DOHH2 (cell line): ENCODE results near the gene EDAR.

Experiments used
- H3F3A ChIP-seq: fragments of 200-600 bp; sonication (generic), shearing (Covaris generic); 2 replicates; pipeline ENCODE4 v1.6.0; 2016; ENCODE audit warnings: antibody characterized with exemption, mild to moderate bottlenecking; ENCODE audit not compliant: control insufficient read depth, insufficient read depth
- H3K27ac ChIP-seq: fragments of 200-600 bp; sonication (generic); 2 replicates; pipeline ENCODE4 v1.5.1; 2014; ENCODE audit warnings: low read depth, mild to moderate bottlenecking, low read length, moderate library complexity
- H3K27me3 ChIP-seq: fragments of 200-600 bp; sonication (generic); 2 replicates; pipeline ENCODE4 v1.6.1; 2014; ENCODE audit warnings: mild to moderate bottlenecking, low read length, mixed read lengths; ENCODE audit not compliant: control insufficient read depth
- H3K36me3 ChIP-seq: fragments of 200-600 bp; sonication (generic); 2 replicates; pipeline ENCODE4 v1.6.1; 2014; ENCODE audit warnings: mild to moderate bottlenecking, low read length, moderate library complexity, mixed read lengths; ENCODE audit not compliant: control insufficient read depth
- H3K4me1 ChIP-seq: fragments of 200-600 bp; sonication (generic); 2 replicates; pipeline ENCODE4 v1.6.1; 2014; ENCODE audit warnings: mild to moderate bottlenecking, low read length, mixed read lengths; ENCODE audit not compliant: control insufficient read depth
- H3K4me2 ChIP-seq: fragments of 200-600 bp; sonication (generic); 2 replicates; pipeline ENCODE4 v1.6.0; 2014; ENCODE audit warnings: mild to moderate bottlenecking, low read length, moderate library complexity
- H3K4me3 ChIP-seq: fragments of 200-600 bp; sonication (generic); 2 replicates; pipeline ENCODE4 v1.5.1; 2014; ENCODE audit warnings: mild to moderate bottlenecking, low read length, mixed read lengths
- H3K79me2 ChIP-seq: fragments of 200-600 bp; sonication (generic); 2 replicates; pipeline ENCODE4 v1.6.1; 2014; ENCODE audit warnings: mild to moderate bottlenecking, low read length, mixed read lengths; ENCODE audit not compliant: control insufficient read depth
- H3K9me2 ChIP-seq: fragments of 200-600 bp; sonication (generic); replicated peaks from 2 replicates; pipeline ENCODE4 v1.6.1; 2014; ENCODE audit warnings: mild to moderate bottlenecking, low read length, mixed read lengths; ENCODE audit not compliant: control insufficient read depth
- H3K9me3 ChIP-seq: fragments of 200-600 bp; sonication (generic); 2 replicates; pipeline ENCODE4 v1.6.1; 2014; ENCODE audit warnings: antibody characterized with exemption, low read length, mixed read lengths; ENCODE audit not compliant: control insufficient read depth, insufficient read depth
- H4K20me1 ChIP-seq: fragments of 200-600 bp; sonication (generic); 2 replicates; pipeline ENCODE4 v1.6.0; 2014; ENCODE audit warnings: low read depth, mild to moderate bottlenecking, antibody characterized with exemption, low read length, moderate library complexity; ENCODE audit not compliant: control insufficient read depth, insufficient read depth
- CTCF ChIP-seq: fragments of 200-600 bp; sonication (generic); IDR thresholded peaks from one replicate; pipeline ENCODE4 v1.5.1; 2014; ENCODE audit warnings: antibody characterized with exemption, mild to moderate bottlenecking, low read depth, low read length; ENCODE audit not compliant: poor library complexity, severe bottlenecking
- EZH2phosphoT487 ChIP-seq: fragments of 200-600 bp; sonication (generic); IDR thresholded peaks from 2 replicates; pipeline ENCODE4 v1.6.1; 2017; ENCODE audit warnings: borderline replicate concordance, mild to moderate bottlenecking, antibody characterized with exemption, low read length, moderate library complexity, mixed read lengths

The EDAR gene

GRCh38 chr2:108894766-108895165 lies 94.3 kb downstream of the EDAR start:
- no peaks in the 10 kb centered on the region for H3K4me1 ChIP-seq
- no peak overlapping the region for H3K4me2 ChIP-seq
- H3K9me2 ChIP-seq: no peaks in the 10 kb centered on the region
- H3K27ac ChIP-seq: no peak overlapping the region
- TF ChIP-seq CTCF (no peak), EZH2phosphoT487 (no peak)
- peaks cover 3% of the 10 kb centered on the region; the same call in 1 of the 2 replicates for H3K36me3 ChIP-seq
- H3K4me3 ChIP-seq: no peak overlapping the region
- no peaks in the 10 kb centered on the region for H3K79me2 ChIP-seq
- no peaks in the 10 kb centered on the region for H3F3A ChIP-seq
- peaks cover 3% of the 10 kb centered on the region; the same call in 1 of the 2 replicates for H3K9me3 ChIP-seq
- H3K27me3 ChIP-seq: no peaks in the 10 kb centered on the region
- no peaks in the 10 kb centered on the region for H4K20me1 ChIP-seq

- no peaks in the 10 kb centered on the region for H3K4me1 ChIP-seq
These were observed 95.7 kb downstream of the EDAR start for GRCh38 chr2:108893277-108893676.

DNA sequence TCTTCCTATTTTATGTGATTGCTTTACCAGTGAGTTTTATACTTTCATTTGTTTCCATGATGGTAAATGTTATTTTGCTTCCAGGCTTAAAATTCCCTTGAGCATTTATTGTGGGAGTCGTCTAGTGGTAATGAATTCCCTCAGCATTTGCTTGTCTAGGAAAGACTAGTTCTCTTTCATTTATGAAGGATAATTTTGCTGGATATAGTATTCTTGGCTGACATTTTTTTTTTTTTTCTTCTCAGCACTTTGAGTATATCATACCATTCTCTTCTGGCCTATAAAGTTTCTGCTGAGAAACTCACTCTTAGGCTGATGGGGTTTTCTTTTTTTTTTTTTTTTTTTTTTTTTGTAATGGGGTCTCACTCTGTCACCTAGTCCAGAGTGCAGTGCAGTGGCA lies 99.1 kb downstream of the EDAR start:
- peaks cover 7% of the 10 kb centered on the region for H3K36me3 ChIP-seq
- no peak overlapping the region for H3K27ac ChIP-seq
- no peaks in the 10 kb centered on the region for H3F3A ChIP-seq
- H3K27me3 ChIP-seq: no peaks in the 10 kb centered on the region
- no peaks in the 10 kb centered on the region for H3K79me2 ChIP-seq
- H3K9me2 ChIP-seq: no peaks in the 10 kb centered on the region
- no peak overlapping the region for H3K4me3 ChIP-seq
- TF ChIP-seq EZH2phosphoT487 (no peak), CTCF (no peak)
- H4K20me1 ChIP-seq: no peaks in the 10 kb centered on the region
- H3K4me2 ChIP-seq: no peak overlapping the region
- H3K9me3 ChIP-seq: peaks cover 3% of the 10 kb centered on the region; the same call in 1 of the 2 replicates
- no peaks in the 10 kb centered on the region for H3K4me1 ChIP-seq

More at GRCh38 chr2:108893277-108893676, 95.7 kb downstream of the EDAR start:
- Histone ChIP-seq H3K79me2 (no peaks in the 10 kb centered on the region), H3K36me3 (peaks cover 7% of the 10 kb centered on the region), H3K4me2 (no peak overlapping the region), H3K9me3 (peaks cover 3% of the 10 kb centered on the region; the same call in 1 of the 2 replicates), H3F3A (no peaks in the 10 kb centered on the region), H3K27me3 (no peaks in the 10 kb centered on the region), H3K4me3 (no peak overlapping the region), H3K27ac (no peak overlapping the region), H3K9me2 (no peaks in the 10 kb centered on the region), H4K20me1 (no peaks in the 10 kb centered on the region)
- TF ChIP-seq EZH2phosphoT487 (no peak), CTCF (no peak)
